HG03469 (cell line): Measurements from ENCODE around the gene HCCS.
A peak's percentile ranks its signal among the peaks of the same experiment; 100 is the strongest.

Source experiments
- ATAC-seq: cut with Tn5 transposase; IDR thresholded peaks from one replicate; pipeline ENCODE4 v1.9.1; 2021; ENCODE audit warnings: mild to moderate bottlenecking, moderate library complexity, moderate number of reproducible peaks; ENCODE audit not compliant: unreplicated experiment

Gene HCCS

GRCh38 chrX:11111037-11111851 lies at the start of gene HCCS:
Gene HCCS, plus strand, starts transcription at chrX:11111332. Its CDS starts 729 bp downstream, at chrX:11112061.
- peak; percentile 84 for ATAC-seq

GRCh38 chrX:11064276-11064675 lies 46.9 kb upstream of the HCCS start:
- ATAC-seq = no peak

GRCh38 chrX:11064851-11065600 lies 46.1 kb upstream of the HCCS start:
- ATAC-seq = no peak

- ATAC-seq = no peak
Measured at GRCh38 chrX:11066812-11067211, 44.3 kb upstream of the HCCS start.

GRCh38 chrX:11073381-11073780 lies 37.8 kb upstream of the HCCS start:
- ATAC-seq = no peak

GRCh38 chrX:11080741-11081305 lies 30.3 kb upstream of the HCCS start:
- ATAC-seq = no peak

GRCh38 chrX:11081511-11081910 lies 29.6 kb upstream of the HCCS start:
- no peak for ATAC-seq

- no peak for ATAC-seq
Measured at GRCh38 chrX:11085305-11085704, 25.8 kb upstream of the HCCS start.

- no peak for ATAC-seq
Measured at GRCh38 chrX:11089802-11090201, 21.3 kb upstream of the HCCS start.

- ATAC-seq = no peak
Measured at GRCh38 chrX:11097933-11098332, 13.2 kb upstream of the HCCS start.

- no peak for ATAC-seq
Measured at GRCh38 chrX:11099465-11099864, 11.7 kb upstream of the HCCS start.

GRCh38 chrX:11100281-11101035 lies 10.7 kb upstream of the HCCS start:
- no peak for ATAC-seq

- ATAC-seq = no peak
Measured at GRCh38 chrX:11103006-11103405, 8.1 kb upstream of the HCCS start.

GRCh38 chrX:11103751-11104150 lies 7.4 kb upstream of the HCCS start:
- no peak for ATAC-seq

- no peak for ATAC-seq
Measured at GRCh38 chrX:11105080-11105479, 6.1 kb upstream of the HCCS start.

GRCh38 chrX:11108253-11108941 lies 2.7 kb upstream of the HCCS start:
- no peak for ATAC-seq

GRCh38 chrX:11109968-11110367 lies 1.2 kb upstream of the HCCS start:
- no peak for ATAC-seq

GRCh38 chrX:11111947-11112346 lies 815 bp downstream of the HCCS start:
- ATAC-seq = no peak

- no peak for ATAC-seq
Measured at GRCh38 chrX:11113731-11114130, 2.6 kb downstream of the HCCS start.

GRCh38 chrX:11117745-11118144 lies 6.6 kb downstream of the HCCS start:
- ATAC-seq = no peak
